Activated CD4-positive, alpha-beta T cell treated with anti-CD3 and anti-CD28 coated beads for 36 hours (primary cell): ENCODE data around the gene UXT. TPM values are rescaled to one million over a fixed set of nuclear protein-coding genes. Genes with fewer than 3 reads are reported as not detected.
"Not testable (repeated sequence)": the region's sequence is repeated elsewhere in the genome, so short reads cannot be mapped to it uniquely, and the experiment has no call there.

Experiments
- ATAC-seq: fragments of 200-7000 bp; cut with Tn5 transposase; one replicate; pipeline ENCODE4 v1.10.0; 2021; ENCODE audit warnings: mild to moderate bottlenecking, moderate library complexity
- CTCF ChIA-PET: fragments of 350-600 bp; sonication (Branson Sonifier 250); formaldehyde crosslinking; loops from one replicate; lab custom pipeline; 2021; ENCODE audit warnings: antibody characterized with exemption; lab: Charles Lee
- POLR2A ChIA-PET: fragments of 350-600 bp; sonication (Branson Sonifier 250); formaldehyde crosslinking; loops from one replicate; lab custom pipeline; 2021; ENCODE audit warnings: antibody characterized with exemption, inconsistent platforms; lab: Charles Lee
- DNase-seq: peaks from one replicate; pipeline ENCODE4 v3.0.0-alpha.2; 2020
- H3K27ac Mint-ChIP-seq: one replicate; pipeline ENCODE4 v1.8.0; 2021; ENCODE audit warnings: mixed read lengths
- H3K27me3 Mint-ChIP-seq: one replicate; pipeline ENCODE4 v1.8.0; 2021; ENCODE audit warnings: mixed read lengths
- H3K36me3 Mint-ChIP-seq: one replicate; pipeline ENCODE4 v1.8.0; 2021; ENCODE audit warnings: low read depth, mixed read lengths
- H3K4me1 Mint-ChIP-seq: one replicate; pipeline ENCODE4 v1.8.0; 2021; ENCODE audit warnings: mixed read lengths
- H3K4me3 Mint-ChIP-seq: one replicate; pipeline ENCODE4 v1.8.0; 2021; ENCODE audit warnings: mild to moderate bottlenecking, moderate library complexity, mixed read lengths
- H3K9me3 Mint-ChIP-seq: one replicate; pipeline ENCODE4 v1.8.0; 2021; ENCODE audit warnings: low read depth, mixed read lengths
- intact Hi-C, 2 experiments: fragments of 100-400 bp; cut with DNase I in 1 of 2; cut with micrococcal nuclease in 1 of 2; formaldehyde crosslinking; loops; one replicate each; pipeline versions ENCODE4 v1.14.2 to v1.15.1; 2022 to 2024; cut with DNase I, micrococcal nuclease
- total RNA-seq, 2 experiments: library from RNA; stranded (reverse); gene quantifications; one replicate each; pipeline ENCODE4 v1.2.3, GENCODE V29; 2021

UXT gene
- total RNA-seq, 2 experiments from 2014 or later: 195 to 210 TPM

GRCh38 chrX:47665797-47666196 lies 6.8 kb upstream of the UXT start:
- H3K27ac Mint-ChIP-seq, H3K4me3 Mint-ChIP-seq, CTCF ChIA-PET, H3K27me3 Mint-ChIP-seq, POLR2A ChIA-PET, ATAC-seq, H3K9me3 Mint-ChIP-seq, DNase-seq, H3K36me3 Mint-ChIP-seq: not testable (repeated sequence)
- intact Hi-C loops: loop anchor here in 1 of 2 experiments (2.0 kb wide), 1 partner anchor 57 kb away; no protein-coding TSS in a partner anchor
- H3K4me1 Mint-ChIP-seq: peaks cover 25% of the 10 kb centered on the region

DNA sequence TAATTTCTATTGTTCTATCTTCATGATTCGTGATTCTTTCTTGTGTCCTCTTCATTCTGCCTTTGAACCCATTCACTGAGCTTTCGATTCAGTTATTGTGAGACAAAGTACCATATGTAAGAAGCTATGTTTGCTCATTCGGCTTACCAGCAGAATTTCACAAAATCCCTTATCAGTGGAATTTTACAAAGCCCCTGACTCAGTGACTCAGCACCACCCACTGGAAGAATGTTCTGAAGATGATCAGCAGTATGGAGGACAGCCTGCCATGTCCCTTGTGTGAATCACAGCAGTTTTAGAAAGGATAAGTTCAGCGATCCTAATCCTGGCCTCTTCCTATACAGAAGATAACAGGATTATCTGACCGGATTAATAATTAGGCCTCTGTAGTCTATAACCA lies 5.8 kb upstream of the UXT start:
- Mint-ChIP-seq H3K4me3 (no peak overlapping the region), H3K27me3 (no peaks in the 10 kb centered on the region), H3K9me3 (no peaks in the 10 kb centered on the region), H3K27ac (peak overlapping the region; percentile 69), H3K4me1 (peaks cover 28% of the 10 kb centered on the region), H3K36me3 (peaks cover 9% of the 10 kb centered on the region)
- DNase-seq (no peak), ATAC-seq (no peak)
- ChIA-PET POLR2A (no interaction called here), CTCF (no interaction called here)
- intact Hi-C loops: loop anchor here in 1 of 2 experiments (2.0 kb wide), 1 partner anchor 58 kb away; no protein-coding TSS in a partner anchor

DNA sequence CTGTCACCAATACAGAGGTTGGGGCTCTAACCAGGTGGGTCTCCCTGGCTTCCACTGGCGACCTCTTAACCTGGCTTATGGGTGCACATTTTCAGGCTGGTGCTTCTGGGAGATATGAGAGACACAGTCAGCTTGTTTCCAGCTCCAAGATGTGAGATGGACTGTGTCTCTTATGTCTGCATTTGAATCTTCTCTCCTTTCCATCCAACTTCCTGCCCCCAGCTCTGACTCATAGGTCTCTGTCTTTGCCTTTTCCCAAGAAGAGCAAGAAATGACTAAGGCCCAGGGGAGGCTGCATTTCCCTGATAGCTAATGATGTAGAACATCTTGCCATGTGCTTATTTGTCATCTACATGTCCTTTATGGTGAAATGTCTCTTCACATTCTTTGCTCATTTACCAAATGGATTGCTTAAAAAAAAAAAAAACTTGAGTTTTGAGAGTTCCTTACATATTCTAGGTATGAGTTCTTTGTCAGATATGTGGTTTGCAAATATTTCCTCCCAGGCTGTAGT lies 3.2 kb upstream of the UXT start:
- POLR2A ChIA-PET: interaction anchor here (0.6 to 1.1 kb wide), 4 partner anchors 12 to 429 kb away, joined by 3 to 9 read pairs (median 6); partner anchors contain the start of genes ELK1 and USP11

DNA sequence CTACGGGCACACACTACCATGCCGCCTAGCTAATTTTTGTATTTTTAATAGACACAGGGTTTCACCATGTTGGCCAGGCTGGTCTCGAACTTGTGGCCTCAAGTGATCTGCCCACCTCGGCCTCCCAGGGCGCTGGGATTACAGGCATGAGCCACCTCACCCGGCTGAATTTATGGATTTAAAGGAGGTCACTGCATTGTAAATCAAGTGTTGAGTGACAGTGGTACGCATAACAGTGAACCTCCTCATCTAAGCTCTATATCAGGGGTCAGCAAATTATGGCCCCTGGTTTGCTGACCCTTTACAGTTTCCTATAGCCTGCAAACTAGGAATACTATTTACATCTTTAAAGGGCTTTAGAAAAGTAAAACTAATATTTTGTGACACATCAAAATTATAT lies 2.6 kb upstream of the UXT start:
- intact Hi-C loops: no loop called here
- Mint-ChIP-seq H3K36me3 (peaks cover 25% of the 10 kb centered on the region), H3K4me3 (no peak overlapping the region), H3K4me1 (peaks cover 45% of the 10 kb centered on the region), H3K27ac (peak overlapping the region; percentile 94), H3K27me3 (no peaks in the 10 kb centered on the region), H3K9me3 (no peaks in the 10 kb centered on the region)
- POLR2A ChIA-PET: interaction anchor here (0.6 to 1.1 kb wide), 3 partner anchors 11 to 428 kb away, joined by 3 to 9 read pairs (median 4); partner anchors contain the start of genes ELK1 and USP11
- DNase-seq (no peak), ATAC-seq (no peak)
- CTCF ChIA-PET: interaction anchor here (1.0 kb wide), 1 partner anchor 82 kb away, joined by 6 read pairs; no protein-coding TSS in a partner anchor

More for the DNA sequence above, 3.2 kb upstream of the UXT start:
- ATAC-seq (peak; percentile 33), DNase-seq (peak; percentile 76)
- CTCF ChIA-PET: interaction anchor here (1.0 kb wide), 1 partner anchor 83 kb away, joined by 6 read pairs; no protein-coding TSS in a partner anchor
- Mint-ChIP-seq H3K27ac (peak overlapping the region; percentile 94), H3K36me3 (peaks cover 19% of the 10 kb centered on the region), H3K4me1 (peaks cover 39% of the 10 kb centered on the region), H3K9me3 (no peaks in the 10 kb centered on the region), H3K4me3 (peak overlapping the region; percentile 41), H3K27me3 (no peaks in the 10 kb centered on the region)
- intact Hi-C loops: loop anchor here (1.0 kb wide), 2 partner anchors 12 to 43 kb away; partner anchors contain the start of genes ELK1 (in 1 of the 2) and SYN1 (in 1 of the 2)

DNA sequence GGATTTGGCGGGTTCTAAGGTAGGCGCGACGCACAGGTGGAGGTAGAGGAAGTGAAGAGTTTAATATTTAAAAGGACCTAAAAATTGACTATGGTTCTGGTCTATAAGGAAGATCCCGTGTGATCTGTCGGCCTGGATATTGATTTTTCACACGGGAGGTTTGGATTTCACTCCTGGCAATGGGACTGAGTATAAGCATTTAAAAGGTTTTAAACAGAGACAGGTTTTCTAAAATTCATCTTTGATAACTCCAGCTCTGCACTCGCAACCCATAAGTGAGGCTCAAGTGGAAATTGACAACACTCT lies 394 bp upstream of the UXT start:
- DNase-seq: no peak
- no peak for ATAC-seq
- Mint-ChIP-seq H3K4me3 (peak overlapping the region; percentile 86), H3K9me3 (no peaks in the 10 kb centered on the region), H3K27ac (peak overlapping the region; percentile 94), H3K4me1 (peaks cover 54% of the 10 kb centered on the region), H3K27me3 (no peaks in the 10 kb centered on the region), H3K36me3 (peaks cover 41% of the 10 kb centered on the region)
- intact Hi-C loops: loop anchor here (1.0 to 10.0 kb wide), 14 partner anchors 77 to 1255 kb away; partner anchors contain the start of genes RBM10 (in 2 of the 2), HDAC6 (in 1 of the 2), NDUFB11 (in 1 of the 2) and PIM2 (in 1 of the 2)
- ChIA-PET CTCF (interaction anchor here (0.6 kb wide), 1 partner anchor 914 kb away, joined by 3 read pairs; no protein-coding TSS in a partner anchor), POLR2A (no interaction called here)

DNA sequence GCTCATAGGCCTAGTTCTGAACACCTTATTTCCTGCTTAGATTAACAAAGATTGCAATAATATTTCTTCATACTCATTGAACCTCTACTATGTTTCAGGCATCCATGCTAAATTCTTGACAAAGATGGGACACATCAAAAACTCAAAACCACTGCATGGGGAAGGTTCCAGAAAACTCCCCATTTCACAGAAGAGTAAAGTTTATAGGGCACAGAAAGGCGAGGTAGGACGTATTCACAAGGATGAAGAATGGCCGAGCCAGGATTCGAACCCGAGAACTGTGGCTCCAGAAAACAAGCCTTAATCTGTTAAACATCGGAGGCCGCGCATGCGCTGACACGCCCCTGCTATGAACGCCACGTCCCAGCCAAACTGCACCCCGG lies 688 bp downstream of the UXT start:
- H3K27ac Mint-ChIP-seq: peak overlapping the region; percentile 94
- H3K4me1 Mint-ChIP-seq: peaks cover 48% of the 10 kb centered on the region
- POLR2A ChIA-PET: no interaction called here
- CTCF ChIA-PET: no interaction called here
- peaks cover 46% of the 10 kb centered on the region for H3K36me3 Mint-ChIP-seq
- H3K27me3 Mint-ChIP-seq: no peaks in the 10 kb centered on the region
- DNase-seq: no peak
- peak overlapping the region; percentile 86 for H3K4me3 Mint-ChIP-seq
- intact Hi-C loops: loop anchor here (1.0 to 10.0 kb wide), 13 partner anchors 8 to 1257 kb away; partner anchors contain the start of genes ELK1 (in 2 of the 2), ARAF (in 1 of the 2), HDAC6 (in 1 of the 2) and NDUFB11 (in 1 of the 2)
- H3K9me3 Mint-ChIP-seq: no peaks in the 10 kb centered on the region
- no peak for ATAC-seq

- ATAC-seq (no peak), DNase-seq (no peak)
- Mint-ChIP-seq H3K27me3 (no peaks in the 10 kb centered on the region), H3K4me3 (peak overlapping the region; percentile 92), H3K27ac (peak overlapping the region; percentile 84), H3K9me3 (no peaks in the 10 kb centered on the region), H3K4me1 (peaks cover 50% of the 10 kb centered on the region), H3K36me3 (peaks cover 68% of the 10 kb centered on the region)
- ChIA-PET CTCF (interaction anchor here (1.0 kb wide), 1 partner anchor 94 kb away, joined by 4 read pairs; no protein-coding TSS in a partner anchor), POLR2A (interaction anchor here (0.6 to 1.5 kb wide), 3 partner anchors 11 to 370 kb away, joined by 3 to 9 read pairs (median 3); no protein-coding TSS in a partner anchor)
- intact Hi-C loops: loop anchor here (2.0 to 10.0 kb wide), 9 partner anchors 89 to 1264 kb away; partner anchors contain the start of genes ARAF (in 2 of the 2), CDK16 (in 1 of the 2), HDAC6 (in 1 of the 2) and NDUFB11 (in 1 of the 2)
These were observed 7.7 kb downstream of the UXT start for GRCh38 chrX:47651043-47651905.

DNA sequence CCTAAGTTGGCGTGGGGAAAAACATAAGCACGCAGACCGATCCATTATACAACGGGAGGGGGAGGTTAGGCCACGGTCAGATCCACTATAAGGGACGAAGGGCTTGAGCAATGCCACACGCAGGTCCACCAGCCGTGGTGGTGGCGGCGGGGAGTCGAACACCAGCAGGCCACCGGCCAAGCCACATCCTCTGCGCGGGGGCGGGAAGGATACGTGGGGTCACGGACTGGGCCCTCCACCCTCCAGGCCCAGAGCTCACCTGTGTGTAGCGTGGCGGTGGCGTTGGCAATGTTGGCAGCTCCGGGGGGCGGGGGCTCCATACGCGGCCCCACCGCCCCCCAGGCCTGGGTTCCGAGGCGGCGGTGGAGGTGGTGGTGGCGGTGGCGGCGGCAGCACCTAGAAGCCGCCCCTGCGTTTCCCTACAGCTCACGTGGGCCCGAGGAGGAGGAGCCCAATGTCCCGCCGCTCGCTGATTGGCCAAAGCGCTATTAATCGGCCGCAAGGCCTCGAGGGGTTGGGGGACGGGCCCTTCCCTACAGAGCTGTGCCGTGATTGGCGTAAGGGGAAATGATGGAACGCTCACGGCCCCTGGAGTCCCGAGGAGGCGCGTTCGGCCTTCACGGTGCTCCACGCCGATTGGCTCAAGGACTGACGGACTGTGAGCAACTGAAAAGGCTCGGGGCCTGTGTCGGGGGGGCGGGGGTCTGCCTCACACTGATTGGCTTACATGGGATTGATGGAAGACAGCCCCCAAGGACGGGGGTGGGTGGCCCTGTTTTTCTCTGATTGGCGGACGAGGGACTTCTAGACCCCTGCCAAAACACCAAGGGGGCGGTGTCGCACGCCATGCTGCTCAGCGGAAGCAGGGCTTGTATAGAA lies 8.6 kb downstream of the UXT start, which contains the start of gene ELK1:
ELK1 (minus strand) TSS at position 400 of the 879 bp plus-strand sequence. CDS start 9,122 bp downstream, outside the sequence.
- DNase-seq: peak; percentile 93
- ChIA-PET POLR2A (interaction anchor here (0.6 to 1.5 kb wide), 3 partner anchors 12 to 371 kb away, joined by 3 to 9 read pairs (median 3); no protein-coding TSS in a partner anchor), CTCF (interaction anchor here (1.0 kb wide), 1 partner anchor 94 kb away, joined by 4 read pairs; no protein-coding TSS in a partner anchor)
- Mint-ChIP-seq H3K36me3 (peaks cover 59% of the 10 kb centered on the region), H3K4me3 (peak within 1 kb of the TSS; percentile 92), H3K9me3 (no peaks in the 10 kb centered on the region), H3K27ac (peak within 1 kb of the TSS; percentile 97), H3K4me1 (peaks cover 44% of the 10 kb centered on the region), H3K27me3 (no peaks in the 10 kb centered on the region)
- intact Hi-C loops: loop anchor here (1.0 to 10.0 kb wide), 13 partner anchors 8 to 1264 kb away; partner anchors contain the start of genes ARAF (in 2 of the 2), CDK16 (in 1 of the 2), HDAC6 (in 1 of the 2) and NDUFB11 (in 1 of the 2)
- peak; percentile 95 for ATAC-seq

- no peaks in the 10 kb centered on the region for H3K9me3 Mint-ChIP-seq
- H3K27me3 Mint-ChIP-seq: no peaks in the 10 kb centered on the region
- peak overlapping the region; percentile 97 for H3K27ac Mint-ChIP-seq
- ChIA-PET CTCF (interaction anchor here (1.0 kb wide), 1 partner anchor 24 kb away, joined by 3 read pairs; no protein-coding TSS in a partner anchor), POLR2A (interaction anchor here (1.5 kb wide), 1 partner anchor 12 kb away, joined by 9 read pairs; no protein-coding TSS in a partner anchor)
- intact Hi-C loops: loop anchor here (1.0 to 10.0 kb wide), 14 partner anchors 9 to 1265 kb away; partner anchors contain the start of genes ARAF (in 2 of the 2), CDK16 (in 1 of the 2), HDAC6 (in 1 of the 2) and NDUFB11 (in 1 of the 2)
- peak overlapping the region; percentile 92 for H3K4me3 Mint-ChIP-seq
- H3K36me3 Mint-ChIP-seq: peaks cover 60% of the 10 kb centered on the region
- H3K4me1 Mint-ChIP-seq: peaks cover 50% of the 10 kb centered on the region
- DNase-seq: no peak
- ATAC-seq: no peak
These were observed 9.2 kb downstream of the UXT start for GRCh38 chrX:47649781-47650163.

DNA sequence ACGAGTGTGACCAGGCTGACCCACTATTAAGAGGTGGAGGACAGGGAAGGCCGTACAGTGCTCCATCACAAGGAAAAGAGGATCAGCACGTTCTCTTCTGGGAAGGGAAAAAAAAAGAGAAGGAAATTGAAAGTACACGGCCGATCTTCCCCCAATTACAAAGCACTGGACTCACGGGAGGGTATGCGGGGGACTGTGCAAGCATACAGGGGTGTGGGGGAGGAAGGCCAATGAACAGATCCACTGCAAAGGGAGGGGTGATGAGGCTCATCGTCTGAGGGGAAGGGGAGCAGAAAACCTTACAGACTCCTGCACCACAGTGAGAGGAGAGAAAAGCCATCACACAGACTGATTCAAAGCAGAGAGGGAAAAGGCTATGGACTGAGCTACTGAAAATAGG lies 9.7 kb downstream of the UXT start:
- DNase-seq (no peak), ATAC-seq (no peak)
- CTCF ChIA-PET: interaction anchor here (1.0 kb wide), 1 partner anchor 23 kb away, joined by 3 read pairs; no protein-coding TSS in a partner anchor
- peaks cover 61% of the 10 kb centered on the region for H3K36me3 Mint-ChIP-seq
- POLR2A ChIA-PET: no interaction called here
- H3K4me3 Mint-ChIP-seq: peak overlapping the region; percentile 92
- no peaks in the 10 kb centered on the region for H3K27me3 Mint-ChIP-seq
- H3K4me1 Mint-ChIP-seq: peaks cover 53% of the 10 kb centered on the region
- H3K27ac Mint-ChIP-seq: peak overlapping the region; percentile 97
- intact Hi-C loops: loop anchor here in 1 of 2 experiments (5.0 kb wide), 1 partner anchor 73 kb away; no protein-coding TSS in a partner anchor
- H3K9me3 Mint-ChIP-seq: no peaks in the 10 kb centered on the region
